IMR-90 (cell line): ENCODE measurements around the gene ERAS. TPM values are rescaled to one million over a fixed set of nuclear protein-coding genes. Genes with fewer than 3 reads are reported as not detected.

Experiments used
- ATAC-seq: fragments of 200-7000 bp; cut with Tn5 transposase; 2 replicates; pipeline ENCODE4 v1.9.1; 2020; ENCODE audit warnings: low read depth, mild to moderate bottlenecking, moderate library complexity
- BruUV-seq: library from RNA; stranded (reverse); fragments of 400-500 nt; replicated peaks from 2 replicates; lab custom pipeline; 2021; lab: Mats Ljungman, UMichigan
- CTCF ChIA-PET: fragments of 300-600 bp; formaldehyde crosslinking; extraction: SDS; loops from one replicate; lab custom pipeline; 2021; ENCODE audit warnings: antibody characterized with exemption; lab: Yijun Ruan, JAX
- POLR2A ChIA-PET: fragments of 300-600 bp; sonication (Branson Sonifier 250); formaldehyde crosslinking; loops from one replicate; lab custom pipeline; 2022; ENCODE audit warnings: antibody characterized with exemption; ENCODE audit not compliant: unreplicated experiment; lab: Charles Lee
- DNase-seq: peaks from one replicate; pipeline ENCODE4 v3.0.0; 2013
- H2AFZ ChIP-seq: replicated peaks from 2 replicates; pipeline ENCODE3; 2013; ENCODE audit warnings: low read length, mild to moderate bottlenecking; ENCODE audit not compliant: poor library complexity
- H2AK5ac ChIP-seq: 2 replicates; pipeline ENCODE4 v1.6.1; 2013; ENCODE audit warnings: low read depth, low read length, inconsistent platforms
- H2AK9ac ChIP-seq: replicated peaks from 2 replicates; pipeline ENCODE3; 2013; ENCODE audit warnings: mild to moderate bottlenecking, low read depth, low read length, moderate library complexity; ENCODE audit not compliant: poor library complexity
- H2BK120ac ChIP-seq: 2 replicates; pipeline ENCODE4 v1.6.1; 2013; ENCODE audit warnings: low read depth, low read length, inconsistent platforms
- H2BK15ac ChIP-seq: 3 replicates; pipeline ENCODE4 v1.6.1; 2013; ENCODE audit warnings: low read depth, low read length, inconsistent platforms
- H2BK20ac ChIP-seq: 2 replicates; pipeline ENCODE4 v1.6.1; 2013; ENCODE audit warnings: low read depth, mild to moderate bottlenecking, inconsistent platforms, low read length, moderate library complexity
- H2BK5ac ChIP-seq: 2 replicates; pipeline ENCODE4 v1.6.1; 2013; ENCODE audit warnings: mild to moderate bottlenecking, low read depth, low read length, inconsistent platforms; ENCODE audit not compliant: poor library complexity, severe bottlenecking
- H3K14ac ChIP-seq: replicated peaks from 2 replicates; pipeline ENCODE4 v1.6.1; 2013; ENCODE audit warnings: low read depth, low read length, inconsistent platforms
- H3K18ac ChIP-seq: 2 replicates; pipeline ENCODE4 v1.6.1; 2013; ENCODE audit warnings: low read depth, low read length, control low read depth
- H3K23ac ChIP-seq: 2 replicates; pipeline ENCODE4 v1.6.1; 2013; ENCODE audit warnings: low read depth, low read length, inconsistent platforms
- H3K27ac ChIP-seq: 2 replicates; pipeline ENCODE4 v1.5.1; 2013; ENCODE audit warnings: mild to moderate bottlenecking, control low read depth, low read length; ENCODE audit not compliant: insufficient read depth
- H3K27me3 ChIP-seq: 2 replicates; pipeline ENCODE4 v1.6.1; 2013; ENCODE audit warnings: low read length; ENCODE audit not compliant: control insufficient read depth, insufficient read depth
- H3K36me3 ChIP-seq: 2 replicates; pipeline ENCODE4 v1.6.1; 2013; ENCODE audit warnings: low read length, mixed read lengths; ENCODE audit not compliant: control insufficient read depth, insufficient read depth
- H3K4ac ChIP-seq: 2 replicates; pipeline ENCODE4 v1.6.1; 2013; ENCODE audit warnings: low read depth, low read length, inconsistent platforms
- H3K4me1 ChIP-seq: 2 replicates; pipeline ENCODE4 v1.6.1; 2013; ENCODE audit warnings: low read length, mixed read lengths; ENCODE audit not compliant: control insufficient read depth, insufficient read depth
- H3K4me2 ChIP-seq: 2 replicates; pipeline ENCODE4 v1.6.1; 2013; ENCODE audit warnings: low read depth, mild to moderate bottlenecking, control low read depth, low read length, moderate library complexity
- H3K4me3 ChIP-seq: 2 replicates; pipeline ENCODE4 v1.5.1; 2013; ENCODE audit warnings: low read depth, mild to moderate bottlenecking, control low read depth, low read length, moderate library complexity; ENCODE audit not compliant: insufficient read depth
- H3K56ac ChIP-seq: 2 replicates; pipeline ENCODE4 v1.6.1; 2013; ENCODE audit warnings: low read length, inconsistent platforms; ENCODE audit not compliant: insufficient read depth; ENCODE audit errors: extremely low read depth
- H3K79me1 ChIP-seq, 2 experiments: 2 replicates each; pipeline ENCODE4 v1.6.1; 2013; ENCODE audit warnings: low read length in 2 of 2, inconsistent platforms in 1 of 2, low read depth in 1 of 2
- H3K9ac ChIP-seq: 2 replicates; pipeline ENCODE4 v1.6.1; 2013; ENCODE audit warnings: low read depth, low read length, control low read depth
- H3K9me1 ChIP-seq: 2 replicates; pipeline ENCODE4 v1.6.1; 2013; ENCODE audit warnings: low read length, inconsistent platforms; ENCODE audit not compliant: insufficient read depth
- H3K9me3 ChIP-seq: 2 replicates; pipeline ENCODE4 v1.6.1; 2013; ENCODE audit warnings: low read length; ENCODE audit not compliant: control insufficient read depth, insufficient read depth
- H4K20me1 ChIP-seq: 2 replicates; pipeline ENCODE4 v1.6.1; 2013; ENCODE audit warnings: low read length, inconsistent platforms; ENCODE audit not compliant: insufficient read depth
- H4K5ac ChIP-seq: 2 replicates; pipeline ENCODE4 v1.6.1; 2013; ENCODE audit warnings: mild to moderate bottlenecking, low read depth, low read length, control low read depth
- H4K8ac ChIP-seq, 2 experiments: 2 replicates each; pipeline ENCODE4 v1.6.1; 2013; ENCODE audit warnings: low read depth in 2 of 2, low read length in 2 of 2, control low read depth in 1 of 2, inconsistent platforms in 1 of 2
- H4K91ac ChIP-seq: 2 replicates; pipeline ENCODE4 v1.6.1; 2013; ENCODE audit warnings: low read depth, low read length, inconsistent platforms; ENCODE audit not compliant: insufficient read depth
- BHLHE40 ChIP-seq: fragments of 150-350 bp; IDR thresholded peaks from 2 replicates; pipeline ENCODE4 v1.6.1; 2016; ENCODE audit warnings: mild to moderate bottlenecking, low read depth, low read length
- CEBPB ChIP-seq: IDR thresholded peaks from 2 replicates; pipeline ENCODE4 v1.6.1; 2012; ENCODE audit warnings: low read depth, low read length, improper control_type of control experiment
- FOS ChIP-seq: fragments of 150-350 bp; IDR thresholded peaks from 2 replicates; pipeline ENCODE4 v1.6.1; 2016; ENCODE audit warnings: low read depth, low read length
- MAFK ChIP-seq: IDR thresholded peaks from 2 replicates; pipeline ENCODE4 v1.6.1; 2012; ENCODE audit warnings: low read depth, low read length, improper control_type of control experiment
- MAZ ChIP-seq: IDR thresholded peaks from 2 replicates; pipeline ENCODE4 v1.6.1; 2012; ENCODE audit warnings: low read depth, mild to moderate bottlenecking, low read length, improper control_type of control experiment, moderate library complexity, borderline replicate concordance
- MXI1 ChIP-seq: IDR thresholded peaks from 2 replicates; pipeline ENCODE4 v1.6.1; 2012; ENCODE audit warnings: low read depth, mild to moderate bottlenecking, low read length, moderate library complexity, borderline replicate concordance
- NFE2L2 ChIP-seq: fragments of 150-350 bp; IDR thresholded peaks from 2 replicates; pipeline ENCODE4 v1.6.1; 2016; ENCODE audit warnings: low read depth, mild to moderate bottlenecking, low read length
- POLR2A ChIP-seq: IDR thresholded peaks from 2 replicates; pipeline ENCODE4 v1.6.1; 2012; ENCODE audit warnings: mild to moderate bottlenecking, low read depth, low read length
- RAD21 ChIP-seq: IDR thresholded peaks from 2 replicates; pipeline ENCODE4 v1.6.1; 2012; ENCODE audit warnings: low read length, improper control_type of control experiment
- RCOR1 ChIP-seq: IDR thresholded peaks from 2 replicates; pipeline ENCODE4 v1.6.1; 2012; ENCODE audit warnings: mild to moderate bottlenecking, low read length, improper control_type of control experiment; ENCODE audit not compliant: insufficient replicate concordance
- RFX5 ChIP-seq: IDR thresholded peaks from 2 replicates; pipeline ENCODE4 v1.8.0; 2012; ENCODE audit warnings: low read depth, mild to moderate bottlenecking, low read length, moderate library complexity
- SMC3 ChIP-seq: fragments of 150-350 bp; IDR thresholded peaks from 2 replicates; pipeline ENCODE4 v1.6.1; 2016; ENCODE audit warnings: low read depth, mild to moderate bottlenecking, antibody characterized with exemption, low read length, moderate library complexity
- WGBS, 2 experiments: methylation state at CpG; one replicate each; pipeline versions ENCODE4 v1.1.5 to v1.1.7; 2013; ENCODE audit warnings: missing lambda C conversion rate in 2 of 2; ENCODE audit not compliant: insufficient read length in 1 of 2; ENCODE audit errors: extremely low coverage in 2 of 2; 5-methylcytosine and 5-hydroxymethylcytosine counted together
- dilution Hi-C: fragments of 300-500 bp; cut with HindIII; formaldehyde crosslinking; loops from one replicate; pipeline ENCODE4 v1.14.3; 2018; ENCODE audit warnings: low sequenced_read_pairs; ENCODE audit not compliant: unreplicated experiment
- in situ Hi-C: fragments of 300-500 bp; cut with MboI; formaldehyde crosslinking; loops from 3 replicates; pipeline ENCODE4 v1.14.3; 2019; ENCODE audit warnings: low sequenced_read_pairs, inconsistent platforms, mixed read lengths
- intact Hi-C: fragments of 100-400 bp; cut with micrococcal nuclease; formaldehyde crosslinking; loops from 2 replicates; pipeline ENCODE4 v1.10.0; 2022
- polyA plus RNA-seq, 3 experiments: library from polyadenylated mRNA; depleted of rRNA; stranded (reverse); fragments of >200 nt; gene quantifications; 2 replicates each; pipeline ENCODE4 v1.2.3, GENCODE V29; 2012; ENCODE audit warnings: low replicate concordance in 1 of 3
- total RNA-seq: library from RNA; depleted of rRNA; stranded (reverse); fragments of >200 nt; gene quantifications from 2 replicates; pipeline ENCODE4 v1.2.3, GENCODE V29; 2012
- TF ChIP-seq, protein P1 (sequence below): fragments of 150-350 bp; IDR thresholded peaks from 2 replicates; pipeline ENCODE4 v1.6.1; 2017; ENCODE audit warnings: mild to moderate bottlenecking, antibody characterized with exemption, low read length, low read depth
- TF ChIP-seq, protein P2 (sequence below): conservative IDR thresholded peaks from 2 replicates; pipeline ENCODE4 v1.5.1; 2012; ENCODE audit warnings: mild to moderate bottlenecking, low read depth, low read length, improper control_type of control experiment

The ERAS gene
- total and polyA plus RNA-seq, 2 of the 4 experiments (the other 2 are of a cell fraction), result not detected

DNA sequence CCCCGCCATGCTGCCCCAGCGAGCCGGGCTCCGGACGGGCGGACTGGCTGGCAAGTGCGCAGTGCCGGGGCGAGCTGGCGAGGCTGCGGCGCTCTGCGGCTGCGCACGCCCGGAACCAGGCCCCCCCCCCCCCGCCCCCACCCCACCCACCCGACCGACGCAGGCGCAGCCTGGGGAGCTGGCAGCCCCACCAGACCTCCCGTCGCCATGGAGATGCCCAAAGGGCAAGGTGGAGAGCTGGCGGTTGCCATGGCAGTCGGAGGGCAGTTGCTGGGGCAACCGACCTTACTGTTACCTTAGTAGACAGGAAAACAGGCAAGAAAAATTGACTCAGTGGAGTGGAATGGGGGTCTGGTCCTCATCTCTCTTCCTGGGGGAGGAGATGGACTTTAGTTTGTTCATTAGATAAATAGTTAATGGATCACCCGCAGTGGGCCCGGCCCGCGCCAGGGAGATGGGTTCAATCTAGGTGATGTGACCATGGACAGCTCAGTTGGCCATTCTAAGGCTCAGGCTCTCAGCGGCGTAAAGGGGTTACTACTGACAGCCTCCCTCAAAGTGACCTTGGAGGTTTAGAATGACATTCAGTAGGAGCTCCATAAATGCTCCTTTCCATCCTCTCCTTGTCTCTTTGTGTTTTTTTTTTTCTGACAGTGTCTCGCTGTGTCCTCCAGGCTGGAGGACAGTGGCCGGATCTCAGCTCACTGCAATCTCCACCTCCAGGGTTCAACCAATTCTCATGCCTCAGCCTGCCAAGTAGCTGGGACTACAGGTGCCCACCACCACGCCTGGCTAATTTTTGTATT lies 9.4 kb downstream of the ERAS start, which contains the start of gene PCSK1N:
PCSK1N (minus strand) TSS at position 87 of the 806 bp plus-strand sequence; CDS start at position 9, 78 bp downstream.
- no peak within 1 kb of the TSS for H3K18ac ChIP-seq
- H3K14ac ChIP-seq, result no peak within 1 kb of the TSS
- H4K20me1 ChIP-seq, result no peaks in the 10 kb centered on the region
- H2AK9ac ChIP-seq, result peak within 1 kb of the TSS; percentile 31
- H2AFZ ChIP-seq, result peak within 1 kb of the TSS; percentile 18
- WGBS, 2 experiments, result 33% methylated on average over 1 of the region's 35 CpGs; no CpG with 5 or more reads in 1 of the 2 experiments
- H3K9me3 ChIP-seq, result no peaks in the 10 kb centered on the region; the same call in 1 of the 2 replicates
- H3K4me3 ChIP-seq, result no peak within 1 kb of the TSS
- H3K9me1 ChIP-seq, result no peaks in the 10 kb centered on the region
- H2AK5ac ChIP-seq, result no peak within 1 kb of the TSS
- DNase-seq, result no peak
- no peak within 1 kb of the TSS for H3K9ac ChIP-seq
- H3K56ac ChIP-seq, result no peak within 1 kb of the TSS
- TF ChIP-seq, protein P1, sequence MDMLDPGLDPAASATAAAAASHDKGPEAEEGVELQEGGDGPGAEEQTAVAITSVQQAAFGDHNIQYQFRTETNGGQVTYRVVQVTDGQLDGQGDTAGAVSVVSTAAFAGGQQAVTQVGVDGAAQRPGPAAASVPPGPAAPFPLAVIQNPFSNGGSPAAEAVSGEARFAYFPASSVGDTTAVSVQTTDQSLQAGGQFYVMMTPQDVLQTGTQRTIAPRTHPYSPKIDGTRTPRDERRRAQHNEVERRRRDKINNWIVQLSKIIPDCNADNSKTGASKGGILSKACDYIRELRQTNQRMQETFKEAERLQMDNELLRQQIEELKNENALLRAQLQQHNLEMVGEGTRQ, result no peak
- no peak for TF ChIP-seq CEBPB
- TF ChIP-seq RFX5, result no peak
- TF ChIP-seq RCOR1, result no peak
- TF ChIP-seq POLR2A, result no peak
- no peak for TF ChIP-seq RAD21
- no peak for TF ChIP-seq BHLHE40
- TF ChIP-seq, protein P2, sequence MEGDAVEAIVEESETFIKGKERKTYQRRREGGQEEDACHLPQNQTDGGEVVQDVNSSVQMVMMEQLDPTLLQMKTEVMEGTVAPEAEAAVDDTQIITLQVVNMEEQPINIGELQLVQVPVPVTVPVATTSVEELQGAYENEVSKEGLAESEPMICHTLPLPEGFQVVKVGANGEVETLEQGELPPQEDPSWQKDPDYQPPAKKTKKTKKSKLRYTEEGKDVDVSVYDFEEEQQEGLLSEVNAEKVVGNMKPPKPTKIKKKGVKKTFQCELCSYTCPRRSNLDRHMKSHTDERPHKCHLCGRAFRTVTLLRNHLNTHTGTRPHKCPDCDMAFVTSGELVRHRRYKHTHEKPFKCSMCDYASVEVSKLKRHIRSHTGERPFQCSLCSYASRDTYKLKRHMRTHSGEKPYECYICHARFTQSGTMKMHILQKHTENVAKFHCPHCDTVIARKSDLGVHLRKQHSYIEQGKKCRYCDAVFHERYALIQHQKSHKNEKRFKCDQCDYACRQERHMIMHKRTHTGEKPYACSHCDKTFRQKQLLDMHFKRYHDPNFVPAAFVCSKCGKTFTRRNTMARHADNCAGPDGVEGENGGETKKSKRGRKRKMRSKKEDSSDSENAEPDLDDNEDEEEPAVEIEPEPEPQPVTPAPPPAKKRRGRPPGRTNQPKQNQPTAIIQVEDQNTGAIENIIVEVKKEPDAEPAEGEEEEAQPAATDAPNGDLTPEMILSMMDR, result no peak
- TF ChIP-seq SMC3, result no peak
- TF ChIP-seq FOS, result no peak
- TF ChIP-seq MXI1, result no peak
- no peak for TF ChIP-seq NFE2L2
- no peak for TF ChIP-seq MAZ
- TF ChIP-seq MAFK, result no peak
- H3K4ac ChIP-seq, result no peak within 1 kb of the TSS
- POLR2A ChIA-PET, result no interaction called here
- H3K79me1 ChIP-seq, result no peaks in the 10 kb centered on the region
- intact Hi-C loops (no loop called here), dilution Hi-C loops (no loop called here), in situ Hi-C loops (no loop called here)
- H2BK20ac ChIP-seq, result no peak within 1 kb of the TSS
- ATAC-seq, result no peak
- no peak within 1 kb of the TSS for H4K8ac ChIP-seq
- no peak within 1 kb of the TSS for H2BK15ac ChIP-seq
- H3K27ac ChIP-seq, result no peak within 1 kb of the TSS
- peaks cover 34% of the 10 kb centered on the region for H3K27me3 ChIP-seq
- no TSS peak for BruUV-seq
- H3K23ac ChIP-seq, result no peak within 1 kb of the TSS
- H3K36me3 ChIP-seq, result no peaks in the 10 kb centered on the region
- no peak within 1 kb of the TSS for H4K91ac ChIP-seq
- no peak within 1 kb of the TSS; the same call in 1 of the 2 replicates for H3K4me2 ChIP-seq
- H4K5ac ChIP-seq, result no peak within 1 kb of the TSS
- no peak within 1 kb of the TSS for H2BK120ac ChIP-seq
- H3K4me1 ChIP-seq, result no peaks in the 10 kb centered on the region
- no peak within 1 kb of the TSS for H2BK5ac ChIP-seq
- CTCF ChIA-PET, result no interaction called here
